Measurements from ENCODE around the gene LMOD3. TPM values are rescaled to one million over a fixed set of nuclear protein-coding genes. Genes with fewer than 3 reads are reported as not detected.

The LMOD3 gene
- total RNA-seq, 1 donor from 2014 or later = not detected

GRCh38 chr3:69110941-69111546, 11.4 kb downstream of the LMOD3 start:
- H3K36me3 ChIP-seq (ENCODE audit: control insufficient read depth, insufficient read depth, low read length) = no peaks in the 10 kb centered on the region
- TF ChIP-seq CTCF (IDR thresholded peaks at IDR 0.05; ENCODE audit: insufficient read depth, low read length, severe bottlenecking) = no peak
- H3K4me3 ChIP-seq (ENCODE audit: low read depth, low read length) = no peak overlapping the region
- FAIRE-seq (no peak), DNase-seq (ENCODE audit: low read depth) (no peak)
- H3K27me3 ChIP-seq (ENCODE audit: control insufficient read depth, insufficient read depth, low read length) = no peaks in the 10 kb centered on the region

- TF ChIP-seq CTCF (IDR thresholded peaks at IDR 0.05; ENCODE audit: insufficient read depth, low read length, severe bottlenecking) = no peak
- H3K36me3 ChIP-seq (ENCODE audit: control insufficient read depth, insufficient read depth, low read length) = peaks cover under 1% of the 10 kb centered on the region
Measured at GRCh38 chr3:69108811-69109210, 13.6 kb downstream of the LMOD3 start.

GRCh38 chr3:69107841-69108240, 14.6 kb downstream of the LMOD3 start:
- FAIRE-seq (no peak), DNase-seq (ENCODE audit: low read depth) (no peak)
- no peak overlapping the region for H3K4me3 ChIP-seq (ENCODE audit: low read depth, low read length)
- H3K27me3 ChIP-seq (ENCODE audit: control insufficient read depth, insufficient read depth, low read length) = no peaks in the 10 kb centered on the region
- TF ChIP-seq CTCF (IDR thresholded peaks at IDR 0.05; ENCODE audit: insufficient read depth, low read length, severe bottlenecking) = no peak
- peaks cover 3% of the 10 kb centered on the region for H3K36me3 ChIP-seq (ENCODE audit: control insufficient read depth, insufficient read depth, low read length)

More at GRCh38 chr3:69108811-69109210, 13.6 kb downstream of the LMOD3 start:
- Histone ChIP-seq H3K4me3 (ENCODE audit: low read depth, low read length) (no peak overlapping the region), H3K27me3 (ENCODE audit: control insufficient read depth, insufficient read depth, low read length) (no peaks in the 10 kb centered on the region)
- no peak for FAIRE-seq
- no peak for DNase-seq (ENCODE audit: low read depth)

- no peaks in the 10 kb centered on the region for H3K27me3 ChIP-seq (ENCODE audit: control insufficient read depth, insufficient read depth, low read length)
- FAIRE-seq (no peak), DNase-seq (ENCODE audit: low read depth) (no peak)
- H3K36me3 ChIP-seq (ENCODE audit: control insufficient read depth, insufficient read depth, low read length) = peaks cover 3% of the 10 kb centered on the region
- TF ChIP-seq CTCF (IDR thresholded peaks at IDR 0.05; ENCODE audit: insufficient read depth, low read length, severe bottlenecking) = no peak
- H3K4me3 ChIP-seq (ENCODE audit: low read depth, low read length) = no peak overlapping the region
Measured at GRCh38 chr3:69105320-69105719, 17.1 kb downstream of the LMOD3 start.

- H3K27me3 ChIP-seq (ENCODE audit: control insufficient read depth, insufficient read depth, low read length) = no peaks in the 10 kb centered on the region
- peaks cover 4% of the 10 kb centered on the region for H3K36me3 ChIP-seq (ENCODE audit: control insufficient read depth, insufficient read depth, low read length)
- no peak for FAIRE-seq
- DNase-seq (ENCODE audit: low read depth) = no peak
- TF ChIP-seq CTCF (IDR thresholded peaks at IDR 0.05; ENCODE audit: insufficient read depth, low read length, severe bottlenecking) = no peak
- H3K4me3 ChIP-seq (ENCODE audit: low read depth, low read length) = no peak overlapping the region
Measured at GRCh38 chr3:69104586-69104985, 17.8 kb downstream of the LMOD3 start.

- DNase-seq (ENCODE audit: low read depth) (no peak), FAIRE-seq (no peak)
- TF ChIP-seq CTCF (IDR thresholded peaks at IDR 0.05; ENCODE audit: insufficient read depth, low read length, severe bottlenecking) = no peak
- Histone ChIP-seq H3K27me3 (ENCODE audit: control insufficient read depth, insufficient read depth, low read length) (no peaks in the 10 kb centered on the region), H3K36me3 (ENCODE audit: control insufficient read depth, insufficient read depth, low read length) (peaks cover 5% of the 10 kb centered on the region), H3K4me3 (ENCODE audit: low read depth, low read length) (no peak overlapping the region)
Measured at GRCh38 chr3:69103123-69103522, 19.3 kb downstream of the LMOD3 start.
